ENCODE measurements around the gene JAM3.
"Not testable (repeated sequence)": the region's sequence is repeated elsewhere in the genome, so short reads cannot be mapped to it uniquely, and the experiment has no call there.

Gene JAM3

GRCh38 chr11:134098566-134099184 is 29.8 kb downstream of the JAM3 start:
- TF ChIP-seq, protein P1, sequence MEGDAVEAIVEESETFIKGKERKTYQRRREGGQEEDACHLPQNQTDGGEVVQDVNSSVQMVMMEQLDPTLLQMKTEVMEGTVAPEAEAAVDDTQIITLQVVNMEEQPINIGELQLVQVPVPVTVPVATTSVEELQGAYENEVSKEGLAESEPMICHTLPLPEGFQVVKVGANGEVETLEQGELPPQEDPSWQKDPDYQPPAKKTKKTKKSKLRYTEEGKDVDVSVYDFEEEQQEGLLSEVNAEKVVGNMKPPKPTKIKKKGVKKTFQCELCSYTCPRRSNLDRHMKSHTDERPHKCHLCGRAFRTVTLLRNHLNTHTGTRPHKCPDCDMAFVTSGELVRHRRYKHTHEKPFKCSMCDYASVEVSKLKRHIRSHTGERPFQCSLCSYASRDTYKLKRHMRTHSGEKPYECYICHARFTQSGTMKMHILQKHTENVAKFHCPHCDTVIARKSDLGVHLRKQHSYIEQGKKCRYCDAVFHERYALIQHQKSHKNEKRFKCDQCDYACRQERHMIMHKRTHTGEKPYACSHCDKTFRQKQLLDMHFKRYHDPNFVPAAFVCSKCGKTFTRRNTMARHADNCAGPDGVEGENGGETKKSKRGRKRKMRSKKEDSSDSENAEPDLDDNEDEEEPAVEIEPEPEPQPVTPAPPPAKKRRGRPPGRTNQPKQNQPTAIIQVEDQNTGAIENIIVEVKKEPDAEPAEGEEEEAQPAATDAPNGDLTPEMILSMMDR (IDR thresholded peaks at IDR 0.05; ENCODE audit: low read depth, low read length): no peak

DNA sequence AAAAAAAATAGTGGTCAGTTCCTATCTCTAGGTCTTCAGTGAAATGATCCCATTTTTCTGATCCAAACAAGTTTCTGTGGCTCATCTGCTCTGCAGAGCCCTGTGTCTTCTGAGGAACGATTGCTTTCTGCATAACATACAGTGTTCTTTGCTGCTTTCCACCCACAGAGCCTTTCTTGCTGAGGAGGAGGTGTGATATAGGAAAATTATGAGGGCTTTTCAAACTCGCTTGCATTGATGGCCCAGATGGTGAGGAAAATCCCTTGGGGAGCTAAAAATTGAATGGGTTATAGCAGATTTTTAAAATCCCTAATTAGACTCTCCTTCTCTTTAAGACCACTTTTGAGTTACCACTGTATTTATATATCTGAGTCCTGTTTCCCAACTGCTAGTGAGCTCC is 31.3 kb downstream of the JAM3 start:
- TF ChIP-seq, protein P1 (IDR thresholded peaks at IDR 0.05; ENCODE audit: low read depth, low read length): no peak

More at GRCh38 chr11:134098566-134099184, 29.8 kb downstream of the JAM3 start:
- H3K4me3 ChIP-seq (ENCODE audit: low read depth, low read length): no peak overlapping the region

GRCh38 chr11:134101282-134101681 is 32.4 kb downstream of the JAM3 start:
- H3K4me3 ChIP-seq (ENCODE audit: low read depth, low read length): no peak overlapping the region
- TF ChIP-seq, protein P1 (IDR thresholded peaks at IDR 0.05; ENCODE audit: low read depth, low read length): no peak

More for the DNA sequence above, 31.3 kb downstream of the JAM3 start:
- H3K4me3 ChIP-seq (ENCODE audit: low read depth, low read length): no peak overlapping the region

- TF ChIP-seq, protein P1 (IDR thresholded peaks at IDR 0.05; ENCODE audit: low read depth, low read length): no peak
- H3K4me3 ChIP-seq (ENCODE audit: low read depth, low read length): no peak overlapping the region
Measured at GRCh38 chr11:134110252-134110815, 41.5 kb downstream of the JAM3 start.

- H3K4me3 ChIP-seq (ENCODE audit: low read depth, low read length): not testable (repeated sequence)
Measured at GRCh38 chr11:134113787-134114186, 44.9 kb downstream of the JAM3 start.

DNA sequence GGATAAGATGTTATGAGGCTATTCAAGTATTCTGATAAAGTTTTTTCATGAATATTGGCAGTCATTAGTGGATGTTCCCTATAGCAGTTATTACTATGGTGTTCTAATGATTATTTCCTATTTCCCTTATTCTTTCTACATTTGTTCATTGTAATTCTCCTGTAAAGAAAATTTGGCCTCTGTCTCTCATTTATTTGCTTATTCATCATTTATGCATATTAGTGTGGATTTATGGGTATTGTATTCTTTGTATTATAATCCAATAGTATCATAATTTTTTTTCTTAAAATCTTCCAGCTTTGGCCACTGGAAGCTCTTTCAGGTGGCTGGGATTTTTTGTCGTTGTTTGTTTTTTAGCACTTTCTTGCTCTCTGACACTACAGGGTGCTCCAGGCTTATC is 47.3 kb downstream of the JAM3 start:
- H3K4me3 ChIP-seq (ENCODE audit: low read depth, low read length): no peak overlapping the region
- TF ChIP-seq, protein P1 (IDR thresholded peaks at IDR 0.05; ENCODE audit: low read depth, low read length): no peak

GRCh38 chr11:134118006-134118405 is 49.1 kb downstream of the JAM3 start:
- no peak overlapping the region for H3K4me3 ChIP-seq (ENCODE audit: low read depth, low read length)
- TF ChIP-seq, protein P1 (IDR thresholded peaks at IDR 0.05; ENCODE audit: low read depth, low read length): no peak

GRCh38 chr11:134119094-134119493 is 50.2 kb downstream of the JAM3 start:
- TF ChIP-seq, protein P1 (IDR thresholded peaks at IDR 0.05; ENCODE audit: low read depth, low read length): no peak
- H3K4me3 ChIP-seq (ENCODE audit: low read depth, low read length): no peak overlapping the region

Data from WI38 (cell line).